SK-N-MC (cell line): ENCODE measurements around the gene KRT10.

Experiments
- DNase-seq: peaks from one replicate; pipeline ENCODE4 v3.0.0-alpha.2; 2011; ENCODE audit warnings: low read depth, low spot score
- H3K27ac ChIP-seq: fragments of 200-600 bp; sonication (generic); 2 replicates; pipeline ENCODE4 v1.5.1; 2016; ENCODE audit warnings: mixed run types
- H3K36me3 ChIP-seq: fragments of 200-600 bp; sonication (generic); 2 replicates; pipeline ENCODE4 v1.6.1; 2017; ENCODE audit warnings: antibody characterized with exemption, low read length, mixed read lengths; ENCODE audit not compliant: insufficient read depth
- H3K4me3 ChIP-seq: fragments of 200-600 bp; sonication (generic); 2 replicates; pipeline ENCODE4 v1.5.1; 2016
- H3K9ac ChIP-seq: fragments of 200-600 bp; sonication (generic); 2 replicates; pipeline ENCODE4 v1.8.0; 2017; ENCODE audit warnings: mixed run types, mixed read lengths; ENCODE audit not compliant: insufficient read length
- H3K9me3 ChIP-seq: fragments of 200-600 bp; sonication (generic); 2 replicates; pipeline ENCODE4 v1.6.1; 2017; ENCODE audit warnings: low read depth, mild to moderate bottlenecking, antibody characterized with exemption, low read length, moderate library complexity, mixed read lengths
- EZH2 ChIP-seq: fragments of 200-600 bp; sonication (generic); IDR thresholded peaks from one replicate; pipeline ENCODE4 v1.6.1; 2017; ENCODE audit warnings: antibody characterized with exemption
- FOXP2 ChIP-seq: optimal IDR thresholded peaks from 2 replicates; pipeline ENCODE3; 2011; ENCODE audit warnings: mild to moderate bottlenecking, moderate library complexity; ENCODE audit not compliant: insufficient read depth; ENCODE audit errors: extremely low read length, control extremely low read depth
- POLR2AphosphoS5 ChIP-seq: IDR thresholded peaks from 2 replicates; pipeline ENCODE4 v1.6.1; 2012; ENCODE audit warnings: mild to moderate bottlenecking, low read depth, low read length, borderline replicate concordance

The KRT10 gene

GRCh38 chr17:40827746-40828453 is 5.5 kb upstream of the KRT10 start:
- DNase-seq: peak; percentile 48
- H3K27ac ChIP-seq: peak overlapping the region; percentile 97
- H3K9ac ChIP-seq: peak overlapping the region; percentile 73
- peaks cover 5% of the 10 kb centered on the region; the same call in 1 of the 2 replicates for H3K36me3 ChIP-seq
- TF ChIP-seq POLR2AphosphoS5 (no peak), FOXP2 (no peak), EZH2 (no peak)
- no peaks in the 10 kb centered on the region for H3K9me3 ChIP-seq
- H3K4me3 ChIP-seq: peak overlapping the region; percentile 71

GRCh38 chr17:40825599-40825998 is 3.2 kb upstream of the KRT10 start:
- Histone ChIP-seq H3K36me3 (peaks cover 11% of the 10 kb centered on the region; the same call in 1 of the 2 replicates), H3K9ac (no peak overlapping the region)
- TF ChIP-seq POLR2AphosphoS5: no peak

DNA sequence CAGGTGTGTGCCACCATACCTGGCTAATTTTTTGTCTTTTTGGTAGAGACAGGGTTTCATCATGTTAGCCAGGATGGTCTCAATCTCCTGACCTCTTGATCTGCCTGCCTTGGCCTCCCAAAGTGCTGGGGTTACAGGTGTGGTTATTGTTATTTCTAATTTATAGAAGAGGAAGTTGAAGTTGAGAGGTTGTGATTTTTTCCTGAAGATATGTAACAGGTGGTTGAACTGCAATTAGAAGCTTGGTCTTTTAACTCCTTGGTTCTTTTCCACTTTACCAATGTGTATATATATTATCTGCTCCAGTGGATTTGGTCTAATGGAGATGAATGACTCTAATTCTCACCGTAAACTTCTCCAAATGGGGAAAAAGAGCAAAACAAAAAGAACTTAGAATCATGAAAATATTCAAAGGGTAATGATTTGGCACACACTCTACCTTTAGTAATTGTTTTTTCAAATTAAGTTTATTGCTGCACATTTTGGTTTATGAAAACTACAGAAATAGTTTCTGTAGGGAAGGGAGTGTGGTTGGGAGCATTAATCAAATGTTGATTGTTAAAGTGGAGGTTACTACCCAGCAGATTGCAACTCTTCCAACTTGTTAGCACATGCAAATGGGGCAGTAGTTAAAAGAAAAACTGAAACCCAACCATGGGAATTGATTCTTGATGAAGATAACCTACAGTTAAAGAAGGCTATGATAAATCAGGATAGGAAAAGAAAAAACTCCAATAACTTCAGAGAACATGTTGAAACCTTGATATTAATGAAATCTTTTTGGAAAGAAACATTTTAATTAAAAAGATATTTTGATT is 1.8 kb upstream of the KRT10 start:
- TF ChIP-seq EZH2 (no peak), POLR2AphosphoS5 (no peak), FOXP2 (no peak)
- Histone ChIP-seq H3K36me3 (peaks cover 5% of the 10 kb centered on the region; the same call in 1 of the 2 replicates), H3K9me3 (no peaks in the 10 kb centered on the region), H3K9ac (no peak overlapping the region), H3K27ac (peak overlapping the region; percentile 28; the same call in 1 of the 2 replicates), H3K4me3 (no peak overlapping the region)
- no peak for DNase-seq

More at GRCh38 chr17:40825599-40825998, 3.2 kb upstream of the KRT10 start:
- no peak for DNase-seq
- Histone ChIP-seq H3K4me3 (no peak overlapping the region), H3K9me3 (no peaks in the 10 kb centered on the region), H3K27ac (no peak overlapping the region)

DNA sequence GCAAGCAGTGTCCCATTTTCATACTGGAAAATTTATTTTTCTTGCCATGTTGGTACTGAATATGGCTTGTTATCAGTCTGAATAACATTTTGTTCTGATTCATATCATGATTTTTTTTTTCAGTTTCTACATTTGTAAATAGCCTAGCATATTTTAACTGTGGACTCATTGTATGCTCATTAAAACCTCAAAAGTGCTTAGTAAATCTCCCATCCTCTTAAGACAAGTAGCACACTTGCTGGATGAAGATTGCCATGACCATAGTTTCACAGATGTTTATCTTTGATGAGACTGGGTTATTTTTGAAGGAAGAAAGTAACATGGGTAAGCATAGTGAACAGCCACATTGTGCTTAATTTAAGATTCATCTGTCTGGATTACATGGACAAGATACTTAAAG is 878 bp downstream of the KRT10 start:
- TF ChIP-seq EZH2 (no peak), POLR2AphosphoS5 (no peak), FOXP2 (no peak)
- peak overlapping the region; percentile 93 for H3K27ac ChIP-seq
- DNase-seq: no peak
- no peaks in the 10 kb centered on the region for H3K9me3 ChIP-seq
- H3K4me3 ChIP-seq: peak overlapping the region; percentile 35
- peaks cover 21% of the 10 kb centered on the region for H3K36me3 ChIP-seq
- no peak overlapping the region for H3K9ac ChIP-seq

DNA sequence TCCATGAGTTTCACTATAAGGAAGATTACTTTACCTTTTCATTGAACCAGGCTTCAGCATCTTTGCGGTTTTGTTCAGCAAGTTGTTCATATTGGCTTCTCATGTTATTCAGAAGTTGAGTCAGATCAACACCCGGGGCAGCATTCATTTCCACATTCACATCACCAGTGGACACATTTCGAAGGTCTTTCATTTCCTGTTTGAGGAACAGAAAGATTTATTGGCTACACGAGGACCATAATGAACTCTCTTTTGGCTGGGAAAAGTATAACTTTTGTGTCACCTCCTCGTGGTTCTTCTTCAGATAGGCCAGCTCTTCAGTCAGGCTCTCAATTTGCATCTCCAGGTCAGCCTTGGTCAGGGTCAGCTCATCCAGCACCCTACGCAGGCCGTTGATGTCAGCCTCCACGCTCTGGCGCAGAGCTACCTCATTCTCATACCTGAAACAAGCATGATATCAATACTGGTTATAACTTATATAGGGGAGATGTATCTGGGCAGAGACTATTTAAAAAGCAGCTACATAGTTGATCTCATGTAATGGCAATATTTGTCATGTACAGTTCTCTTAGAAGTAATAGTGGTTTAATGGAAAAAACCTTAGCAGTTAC is 2.1 kb downstream of the KRT10 start:
- TF ChIP-seq EZH2 (no peak), FOXP2 (no peak), POLR2AphosphoS5 (no peak)
- Histone ChIP-seq H3K9me3 (no peaks in the 10 kb centered on the region), H3K36me3 (peaks cover 22% of the 10 kb centered on the region), H3K4me3 (peak overlapping the region; percentile 98), H3K9ac (peak overlapping the region; percentile 94), H3K27ac (peak overlapping the region; percentile 93)
- DNase-seq: no peak

GRCh38 chr17:40819528-40820125 is 2.8 kb downstream of the KRT10 start:
- Histone ChIP-seq H3K27ac (peak overlapping the region; percentile 93), H3K36me3 (peaks cover 22% of the 10 kb centered on the region), H3K9me3 (no peaks in the 10 kb centered on the region), H3K4me3 (peak overlapping the region; percentile 98), H3K9ac (peak overlapping the region; percentile 94)
- TF ChIP-seq POLR2AphosphoS5: no peak
- no peak for TF ChIP-seq EZH2
- no peak for TF ChIP-seq FOXP2
- DNase-seq: no peak

- Histone ChIP-seq H3K9me3 (no peaks in the 10 kb centered on the region), H3K9ac (peak overlapping the region; percentile 98), H3K27ac (peak overlapping the region; percentile 93), H3K36me3 (peaks cover 22% of the 10 kb centered on the region), H3K4me3 (peak overlapping the region; percentile 98)
- TF ChIP-seq EZH2 (no peak), POLR2AphosphoS5 (peak; percentile 62)
- DNase-seq: no peak
Measured at GRCh38 chr17:40818733-40819527, 3.5 kb downstream of the KRT10 start.
